HG03060 (cell line): ENCODE results near the gene PTPRG.

ENCODE experiments used
- ATAC-seq: cut with Tn5 transposase; IDR thresholded peaks from one replicate; pipeline ENCODE4 v1.9.1; 2021; ENCODE audit warnings: low read depth, moderate number of reproducible peaks; ENCODE audit not compliant: unreplicated experiment

PTPRG gene

DNA sequence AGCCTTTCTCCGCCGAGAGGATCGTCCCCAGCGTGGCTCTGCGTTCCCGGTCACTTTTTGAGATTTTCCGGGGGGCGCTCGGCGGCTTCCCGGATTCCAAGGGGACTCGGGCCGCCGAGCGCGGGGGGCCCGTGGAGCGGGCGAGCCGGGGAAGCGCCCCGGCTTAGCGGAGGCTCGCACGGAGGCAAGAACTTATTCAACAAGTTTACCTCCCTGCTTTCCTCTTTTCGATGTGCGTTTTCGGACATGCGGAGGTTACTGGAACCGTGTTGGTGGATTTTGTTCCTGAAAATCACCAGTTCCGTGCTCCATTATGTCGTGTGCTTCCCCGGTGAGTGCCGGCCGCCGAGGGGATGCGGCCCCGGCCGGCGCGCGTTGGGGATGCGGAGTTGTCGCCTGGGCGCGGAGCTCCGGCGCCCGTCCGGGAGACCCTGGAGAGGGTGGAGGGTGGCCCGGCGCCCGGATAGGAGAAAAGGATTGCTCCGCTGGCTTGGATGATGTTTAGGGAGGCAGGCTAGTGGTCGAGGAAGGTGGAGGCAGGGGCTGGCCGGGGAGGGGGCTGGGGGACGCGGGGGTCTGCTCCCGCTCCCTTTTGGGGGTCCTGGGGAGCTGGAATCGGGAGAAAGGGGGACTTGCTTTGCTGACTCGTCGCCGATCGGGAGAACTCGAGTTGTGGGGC lies 810 bp downstream of the PTPRG start:
- no peak for ATAC-seq

DNA sequence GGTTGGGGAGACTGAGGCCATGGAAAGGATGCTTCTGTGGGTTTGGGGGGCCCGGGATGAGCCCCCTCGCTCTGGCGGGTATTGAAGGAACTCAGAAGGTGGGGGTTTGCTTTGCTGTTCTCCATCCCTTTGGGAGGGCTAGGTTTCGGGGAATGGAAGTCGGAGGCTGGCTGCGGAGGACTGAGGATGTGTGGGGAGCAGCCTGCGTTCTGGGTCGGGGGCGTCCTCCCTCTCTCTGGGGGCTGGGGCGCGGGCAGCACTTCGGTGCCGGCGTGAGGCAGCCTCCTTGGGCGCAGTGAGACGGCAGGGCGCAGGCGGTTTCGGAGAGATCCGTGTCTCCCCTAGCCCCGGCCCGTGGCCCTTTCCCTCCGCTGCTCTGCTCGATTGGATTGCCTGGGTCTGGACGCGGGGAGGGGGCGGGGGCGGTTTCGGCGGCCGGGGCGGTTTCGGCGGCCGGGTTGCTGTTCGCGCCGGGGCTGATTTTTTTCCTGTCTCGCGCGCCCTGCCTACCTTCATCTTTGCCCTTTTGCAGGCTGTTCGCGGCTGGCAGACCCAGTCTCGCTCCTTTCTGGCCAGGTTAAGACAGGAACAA lies 1.4 kb downstream of the PTPRG start:
- ATAC-seq: no peak

DNA sequence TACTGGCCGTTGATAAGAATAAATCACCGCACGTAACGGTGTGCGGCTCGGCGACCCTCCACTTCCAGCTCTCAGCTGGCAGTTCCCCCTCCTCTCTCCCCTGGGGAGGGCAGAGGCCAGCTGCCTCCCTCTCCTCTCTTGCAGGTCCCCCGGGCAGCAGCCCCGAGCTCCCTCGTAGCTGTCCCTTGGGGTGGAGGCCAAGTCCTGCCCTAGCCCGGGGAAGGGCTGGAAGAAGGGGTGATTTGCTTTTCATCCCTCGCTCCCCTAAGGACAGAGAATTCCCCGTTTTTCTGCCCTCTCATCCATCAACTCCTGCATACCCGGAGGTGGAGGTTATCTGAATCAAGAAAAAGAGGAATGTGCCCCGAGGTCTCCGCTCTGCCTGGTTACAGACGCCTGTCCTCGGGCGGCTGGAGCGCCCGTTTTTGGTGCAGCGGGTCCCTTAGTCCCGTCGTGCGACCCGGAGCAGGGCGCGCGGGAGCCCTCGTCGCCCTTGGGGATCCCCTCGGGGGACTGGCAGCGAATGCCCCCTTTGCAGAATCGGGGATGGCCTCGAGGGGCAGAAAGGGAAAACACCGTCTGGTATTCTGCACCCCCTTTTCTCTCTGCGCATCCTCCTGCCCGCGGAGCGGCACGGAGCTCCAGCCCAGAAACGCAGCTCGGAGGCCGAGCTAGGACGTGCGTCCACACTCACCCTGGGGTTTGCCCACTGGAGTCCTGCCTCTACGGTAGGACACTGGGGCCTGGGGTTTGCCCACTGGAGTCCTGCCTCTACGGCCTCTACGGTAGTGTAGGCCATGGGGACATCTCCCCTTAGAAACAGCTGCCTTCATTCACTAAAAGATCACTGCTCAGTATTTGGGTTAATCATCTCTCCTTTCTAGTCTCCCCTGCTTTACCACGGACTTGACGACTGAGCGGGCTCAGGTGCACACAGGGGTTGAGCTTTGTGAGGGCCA lies 2.2 kb downstream of the PTPRG start:
- ATAC-seq: no peak

DNA sequence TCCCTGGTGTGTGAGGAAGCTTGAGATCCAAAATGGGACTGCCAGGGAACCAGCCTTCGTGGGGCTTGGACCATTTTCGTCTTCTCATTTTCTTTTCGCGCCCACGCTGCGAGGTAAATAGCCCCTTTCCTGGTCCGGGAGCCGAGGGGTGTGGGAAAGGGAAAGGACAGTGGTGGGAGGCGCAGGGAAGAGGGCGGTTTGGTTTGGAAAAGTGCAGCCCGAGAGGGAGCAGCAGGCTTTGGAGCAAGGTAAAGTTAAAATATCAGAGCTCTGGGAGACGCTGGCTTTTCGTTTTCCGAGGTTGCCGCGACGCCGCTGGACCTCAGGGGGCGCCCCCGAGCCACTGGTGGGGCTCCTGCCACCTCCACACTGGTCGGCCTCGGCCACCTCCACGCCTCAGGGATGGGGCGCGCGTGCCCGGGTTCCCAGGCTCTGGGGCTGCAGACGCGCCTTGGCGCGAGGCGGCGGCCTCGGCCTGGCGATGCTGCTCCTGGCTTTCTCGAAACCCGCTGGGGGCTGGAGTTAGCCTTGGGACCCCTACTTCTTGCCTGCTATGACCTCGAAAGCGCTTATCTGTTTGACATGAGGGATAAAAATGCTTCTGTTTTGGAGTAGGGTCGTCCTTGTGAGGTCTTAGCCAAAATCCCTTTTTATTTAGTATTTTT lies 3.2 kb downstream of the PTPRG start:
- no peak for ATAC-seq

DNA sequence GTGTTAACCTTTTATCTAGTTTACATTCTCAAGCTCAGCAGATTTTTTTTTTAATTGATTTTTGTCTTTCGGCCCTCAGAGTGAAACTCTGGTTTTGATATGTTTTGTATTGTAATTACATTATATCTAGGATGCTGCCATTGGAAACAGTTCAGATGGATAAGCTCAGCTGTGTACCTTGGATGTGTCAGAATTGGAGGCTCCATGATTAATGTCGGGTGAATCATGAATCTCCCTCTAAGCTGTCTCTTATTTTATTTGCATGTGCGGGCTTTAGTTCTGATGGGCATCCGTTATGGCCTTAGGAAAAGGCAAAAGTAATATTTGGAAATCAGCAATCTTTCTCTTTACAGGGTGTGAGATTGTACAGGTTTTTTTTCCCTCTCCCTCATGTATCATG lies 4.2 kb downstream of the PTPRG start:
- no peak for ATAC-seq

DNA sequence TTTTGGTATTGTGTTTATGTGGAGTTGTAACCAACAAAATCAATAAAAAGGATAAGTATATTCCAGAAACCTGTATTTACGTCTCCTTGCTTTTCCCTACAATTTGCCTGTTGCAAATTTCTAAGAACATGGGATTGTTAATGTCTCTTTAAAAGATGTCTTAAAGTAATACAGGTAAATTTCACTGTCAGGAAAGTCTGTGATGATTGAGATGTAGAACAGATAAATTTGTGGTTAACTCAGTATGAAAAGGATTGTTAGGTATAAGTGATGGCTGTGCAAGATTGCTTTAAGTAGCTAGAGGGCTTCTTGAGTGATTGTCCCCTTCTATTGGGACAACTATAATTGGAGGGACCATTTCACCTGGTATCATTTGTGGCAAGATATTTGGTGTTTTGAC lies 6.8 kb downstream of the PTPRG start:
- no peak for ATAC-seq

DNA sequence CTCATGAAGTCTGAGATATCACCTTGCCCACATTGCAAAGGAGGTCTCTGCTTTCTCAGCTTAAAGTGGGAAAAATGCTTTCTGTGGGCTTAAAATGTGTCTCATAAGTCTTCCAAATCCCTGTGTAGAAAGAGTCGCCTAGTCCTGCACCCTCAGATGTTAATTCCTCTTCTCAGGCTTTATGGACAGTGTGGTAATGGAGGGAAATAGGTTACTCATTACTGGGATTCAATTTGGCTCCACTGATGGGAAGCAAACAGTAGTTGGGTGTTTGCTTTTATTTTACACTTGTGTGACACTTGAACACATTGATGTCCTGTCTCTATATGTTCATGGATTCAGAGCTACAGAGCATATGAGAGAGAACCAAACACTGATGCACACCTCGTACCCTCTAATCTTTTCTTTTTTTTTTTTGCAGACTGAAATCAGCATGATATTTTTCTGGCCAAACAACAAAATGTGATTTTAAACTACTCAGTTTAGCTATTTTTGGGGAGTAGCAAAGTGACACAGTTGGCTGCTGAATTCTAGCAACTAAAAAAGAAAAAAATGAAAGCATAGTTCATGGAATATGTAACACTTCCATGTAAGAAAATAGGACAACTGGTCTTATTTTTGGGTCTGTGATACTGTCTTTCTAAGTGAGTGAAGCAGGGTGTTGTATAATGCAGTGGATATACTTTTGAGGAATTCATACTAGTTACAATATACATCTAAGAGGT lies 8.6 kb downstream of the PTPRG start:
- no peak for ATAC-seq

DNA sequence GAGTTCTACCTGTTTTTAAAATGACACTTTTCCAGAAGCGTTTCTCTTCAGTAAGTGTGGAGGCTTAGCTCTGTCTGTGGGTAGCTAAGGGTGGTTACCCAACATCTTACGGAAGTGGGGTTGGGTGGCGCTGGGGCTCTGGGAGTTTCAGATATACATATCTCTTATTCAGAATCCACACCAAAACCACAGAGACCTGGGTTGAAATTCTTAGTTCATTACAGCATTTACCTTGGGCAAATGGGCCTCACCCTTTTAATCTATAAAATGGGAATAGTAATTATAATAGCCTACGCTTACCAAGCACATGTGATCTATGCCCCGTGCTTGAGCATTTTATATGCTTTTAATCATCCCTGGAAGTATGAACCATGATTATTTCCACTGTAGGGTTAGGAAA lies 9.4 kb downstream of the PTPRG start:
- no peak for ATAC-seq

DNA sequence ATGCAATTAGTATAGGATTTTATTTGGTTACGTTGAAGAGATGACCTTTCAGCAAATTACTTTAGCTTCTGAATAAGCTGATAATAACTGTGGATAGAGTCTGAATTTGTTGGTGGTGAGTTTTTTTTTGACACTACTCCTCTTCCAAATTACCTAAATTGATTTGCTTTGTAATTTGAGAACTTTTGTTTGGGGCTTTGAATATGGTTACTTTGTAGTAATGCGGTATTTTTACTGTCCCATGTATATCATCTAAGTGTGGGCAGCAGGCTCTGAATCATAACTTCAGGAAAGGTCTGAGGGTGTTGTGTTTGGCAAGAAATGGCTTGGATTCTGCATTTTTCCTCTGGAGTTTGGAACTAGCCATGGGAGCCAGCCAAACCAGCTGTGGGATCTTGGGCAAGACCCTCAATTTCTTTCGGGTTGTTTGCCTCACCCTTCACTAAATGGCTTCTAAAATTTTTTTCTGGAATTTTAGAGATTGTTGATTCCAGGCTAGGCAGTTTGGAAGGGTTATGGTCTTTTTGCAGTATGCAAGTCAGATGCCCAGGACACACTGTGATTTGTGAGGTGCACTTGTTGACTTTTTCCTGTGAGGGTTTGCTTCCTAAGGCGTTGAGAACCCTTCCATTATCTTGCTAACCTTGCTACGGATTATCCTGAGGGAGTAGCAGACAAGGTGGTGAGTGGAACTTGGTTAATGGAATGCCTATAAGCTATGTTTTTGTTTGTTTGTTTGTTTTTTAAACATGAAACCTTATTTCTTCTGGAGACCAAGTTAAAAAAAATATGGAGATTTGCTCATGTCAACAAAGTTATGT lies 10.4 kb downstream of the PTPRG start:
- no peak for ATAC-seq

DNA sequence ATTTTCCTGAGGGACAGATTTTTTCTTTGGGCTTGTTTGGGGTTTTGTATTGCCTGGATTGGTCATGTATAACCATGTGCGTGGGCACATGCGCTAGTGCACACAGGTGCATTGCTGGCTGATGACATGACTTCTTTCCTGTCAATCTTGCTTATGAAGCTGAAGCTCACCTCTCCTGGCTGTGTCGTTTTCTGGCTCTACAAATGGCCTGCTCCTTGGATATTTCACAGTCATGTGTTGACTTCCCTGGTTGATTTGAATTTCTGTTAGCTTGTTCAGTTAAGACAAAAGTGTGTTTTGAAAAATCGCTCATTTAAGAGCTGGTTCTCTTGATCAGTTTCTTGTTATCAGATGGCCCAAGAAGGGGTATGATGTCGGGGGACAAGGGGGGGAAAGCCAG lies 11.5 kb downstream of the PTPRG start:
- no peak for ATAC-seq

DNA sequence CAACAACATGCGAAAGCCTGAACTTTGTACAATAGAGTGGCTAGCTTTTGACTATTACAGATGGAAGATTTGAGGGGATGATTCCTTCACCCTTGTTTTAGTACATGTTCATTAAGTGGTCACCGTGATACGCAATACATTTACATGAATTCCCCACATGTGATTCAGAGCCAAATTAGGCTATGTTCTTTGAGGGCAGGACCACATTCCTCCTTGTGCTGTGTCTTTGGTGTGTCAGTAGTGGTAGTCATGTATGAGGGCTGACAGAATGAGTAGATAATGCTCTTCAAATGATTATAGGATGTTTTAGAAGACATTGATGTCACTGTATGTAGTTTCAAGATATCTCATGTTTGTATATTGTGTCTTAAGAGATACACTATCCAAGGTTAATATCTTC lies 12.1 kb downstream of the PTPRG start:
- ATAC-seq: no peak

DNA sequence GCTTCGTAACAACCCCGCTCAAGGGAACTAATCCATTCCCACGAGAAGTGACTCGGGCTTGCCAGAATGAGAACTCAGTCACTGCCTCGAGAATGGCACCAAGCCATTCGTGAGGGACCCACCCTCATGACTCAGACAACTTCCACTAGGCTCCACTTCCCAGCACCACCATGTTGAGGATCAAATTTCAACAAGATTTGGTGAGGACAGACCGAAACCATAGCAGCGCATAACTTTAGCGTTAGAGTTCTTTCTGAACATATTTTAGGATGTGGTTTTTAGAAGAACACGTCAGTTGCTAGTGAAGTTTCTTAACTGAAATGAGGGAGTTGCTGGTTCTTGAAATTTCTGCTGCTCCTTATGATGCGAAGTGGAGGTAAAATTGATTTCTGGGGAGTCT lies 13.5 kb downstream of the PTPRG start:
- ATAC-seq: no peak

DNA sequence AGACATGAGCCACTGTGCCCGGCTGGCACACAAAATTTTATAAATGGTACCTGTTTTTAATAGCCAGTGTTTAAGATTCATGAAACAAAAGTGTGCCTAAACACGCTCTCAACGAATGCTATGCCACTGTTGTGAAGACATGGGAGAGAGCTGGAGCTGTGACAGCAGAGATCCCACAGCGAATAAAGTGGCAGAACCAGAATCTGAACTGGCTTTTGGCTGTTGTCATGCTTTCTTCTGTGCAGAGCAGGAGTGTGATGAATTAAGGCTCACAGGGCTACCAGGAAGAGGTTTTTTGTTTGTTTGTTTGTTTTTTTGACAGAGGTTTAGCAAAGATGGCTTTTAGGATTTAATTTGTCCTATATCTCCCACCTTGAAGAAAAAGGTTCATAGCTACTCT lies 14.5 kb downstream of the PTPRG start:
- no peak for ATAC-seq

DNA sequence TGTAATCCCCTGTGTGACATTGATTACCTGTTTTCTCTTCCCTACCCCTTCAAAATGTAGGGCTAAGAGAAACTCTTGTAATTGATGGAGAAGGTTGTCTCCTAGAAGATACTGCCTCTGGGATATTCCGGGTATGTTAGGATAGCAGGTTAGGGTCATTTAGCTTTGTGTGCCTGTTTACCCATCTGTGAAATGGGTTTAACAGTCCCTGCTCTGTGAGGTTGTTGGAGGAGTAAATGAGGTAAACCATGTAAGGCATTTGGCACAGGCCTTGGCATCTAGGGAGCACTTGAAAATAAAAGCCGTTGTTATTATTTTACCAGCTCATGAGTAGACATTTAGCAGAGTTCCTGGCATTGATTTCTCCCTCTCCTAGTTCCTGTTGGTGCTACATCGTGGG lies 16.4 kb downstream of the PTPRG start:
- no peak for ATAC-seq

DNA sequence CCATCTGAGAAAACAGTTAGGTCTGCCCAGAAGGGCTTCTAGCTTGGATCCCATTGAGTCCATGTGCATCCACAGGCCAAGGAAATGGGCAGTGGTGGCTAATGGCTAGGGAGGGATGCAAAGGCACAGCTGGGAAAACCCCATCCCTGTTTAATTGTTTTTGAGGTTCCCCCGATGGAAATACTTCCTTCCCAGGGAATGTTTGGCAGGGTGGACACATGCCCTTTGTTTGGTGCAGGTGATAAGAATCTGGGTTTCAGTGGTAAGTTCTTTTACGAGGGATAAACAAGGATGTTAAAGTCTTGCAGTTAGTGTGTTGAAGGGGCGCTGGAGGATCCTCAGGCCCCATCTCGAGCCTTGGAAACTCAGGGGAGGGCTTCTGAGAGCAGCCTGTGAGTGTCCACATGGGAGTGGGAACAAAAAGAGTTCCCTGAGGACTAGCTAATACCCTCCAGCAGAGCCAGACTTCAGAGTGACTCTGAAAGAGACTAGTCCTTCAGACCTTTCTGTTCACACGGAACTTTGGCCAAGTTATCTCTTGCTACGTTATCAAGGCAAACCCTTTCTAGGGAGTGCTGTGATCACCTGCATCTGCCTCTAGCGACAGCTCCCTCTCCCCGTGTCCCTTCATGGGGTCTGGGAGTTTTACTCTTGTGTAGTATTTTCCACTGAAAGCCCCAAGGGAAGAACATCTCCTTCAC lies 17.4 kb downstream of the PTPRG start:
- ATAC-seq: no peak

DNA sequence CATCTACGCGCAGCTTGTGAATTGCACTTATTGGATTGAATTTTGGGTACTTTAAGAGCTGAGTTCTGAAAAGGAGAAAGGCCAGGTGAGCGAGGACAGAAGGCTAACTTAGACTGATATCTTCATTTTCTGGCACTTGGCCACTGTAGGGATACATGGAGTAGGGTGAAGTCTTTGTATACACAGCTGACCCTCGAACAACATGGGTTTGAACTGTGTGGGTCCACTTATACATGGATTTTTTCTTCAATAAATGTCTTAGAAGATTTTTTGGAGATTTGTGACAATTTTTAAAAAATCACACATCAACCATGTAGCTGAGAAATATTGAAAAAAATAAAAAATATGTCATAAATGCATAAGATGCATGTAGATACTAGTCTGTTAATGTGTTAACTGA lies 18.3 kb downstream of the PTPRG start:
- ATAC-seq: no peak

DNA sequence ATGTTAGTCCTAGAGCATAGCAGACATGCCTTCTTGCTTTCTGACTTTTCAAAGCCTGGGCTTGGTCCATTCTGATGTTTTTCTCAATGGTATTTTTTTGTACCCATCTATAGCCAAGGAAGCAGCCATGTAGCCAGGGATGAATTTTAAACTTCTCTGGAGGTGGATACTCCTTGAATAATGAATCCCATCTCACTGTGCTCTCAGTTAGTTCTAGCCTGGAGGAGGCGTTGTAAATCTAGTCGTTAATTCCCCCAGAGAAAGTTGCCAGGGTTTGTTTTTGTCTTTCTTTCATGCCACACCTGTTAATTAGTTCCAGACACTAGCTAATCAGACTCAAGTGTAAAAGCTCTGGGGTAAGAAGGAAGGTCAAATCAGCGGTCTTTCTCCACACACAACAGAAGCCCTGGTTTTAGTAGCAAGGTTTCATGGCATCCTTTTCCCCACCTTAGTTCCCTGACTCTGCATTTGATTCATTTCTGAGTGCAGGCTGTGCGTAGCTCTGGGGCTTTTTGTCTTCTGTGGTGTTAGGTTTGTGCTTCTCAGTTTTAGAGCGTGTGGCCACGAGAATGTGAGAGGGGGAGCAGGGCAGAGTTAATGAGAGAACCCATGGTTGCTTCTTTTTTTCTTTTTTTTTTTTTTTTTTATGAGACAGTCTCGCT lies 19.7 kb downstream of the PTPRG start:
- ATAC-seq: no peak

DNA sequence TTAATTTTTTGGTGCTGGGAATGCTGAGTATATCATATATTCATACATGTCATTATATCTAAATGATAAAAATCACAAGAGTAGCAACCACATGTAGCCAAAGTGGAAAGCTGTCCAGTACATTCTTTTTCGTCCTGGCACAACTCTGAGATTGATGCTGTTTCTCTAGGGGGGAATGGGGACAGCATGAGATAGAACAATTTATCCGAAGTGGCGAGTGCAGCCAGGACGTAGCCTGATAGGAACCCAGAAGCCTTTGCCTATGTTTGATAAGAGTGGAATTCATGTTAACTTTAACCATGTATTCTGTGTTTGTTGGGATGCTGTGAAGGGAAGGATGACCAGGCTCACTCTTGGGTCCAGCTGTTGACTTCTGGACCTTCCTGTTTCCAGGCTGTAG lies 20.9 kb downstream of the PTPRG start:
- ATAC-seq: no peak
